ENCODE results near the gene IER5L.

GRCh38 chr9:129177443-129177790 is 644 bp downstream of the IER5L start:
- TF ChIP-seq POLR2A (conservative IDR thresholded peaks at IDR 0.05) (no peak), ZNF3 (CRISPR knock-in tag; IDR thresholded peaks at IDR 0.05) (no peak), E2F5 (CRISPR knock-in tag; IDR thresholded peaks at IDR 0.05) (no peak), EP400 (IDR thresholded peaks at IDR 0.05) (no peak), MAX (CRISPR knock-in tag; IDR thresholded peaks at IDR 0.05) (no peak), ZBTB43 (CRISPR knock-in tag; IDR thresholded peaks at IDR 0.05) (no peak), TBL1XR1 (IDR thresholded peaks at IDR 0.05; ENCODE audit: low read length in 2 of 2) (no peak), CHD2 (IDR thresholded peaks at IDR 0.05; ENCODE audit: low read depth, low read length) (no peak)

All from K562 (cell line).